Neural cell (in vitro differentiated cells): ENCODE measurements around the gene INHBC. TPM values are rescaled to one million over a fixed set of nuclear protein-coding genes. Genes with fewer than 3 reads are reported as not detected.
"Not testable (repeated sequence)": the region's sequence is repeated elsewhere in the genome, so short reads cannot be mapped to it uniquely, and the experiment has no call there.

Experiments
- H2AFZ ChIP-seq: fragments of 200-600, 300-800 bp; sonication (generic), shearing (Covaris generic); 2 replicates; pipeline ENCODE4 v1.6.0; 2014; ENCODE audit warnings: low read depth, mild to moderate bottlenecking, antibody characterized with exemption, low read length, moderate library complexity
- H3F3A ChIP-seq: fragments of 200-600 bp; shearing (Covaris generic); 2 replicates; pipeline ENCODE4 v1.6.1; 2016; ENCODE audit warnings: mild to moderate bottlenecking, moderate library complexity, mixed read lengths, antibody characterized with exemption, low read length; ENCODE audit not compliant: insufficient read depth, poor library complexity, severe bottlenecking
- H3K27ac ChIP-seq: fragments of 200-600, 300-800 bp; sonication (generic), shearing (Covaris generic); 2 replicates; pipeline ENCODE4 v1.5.1; 2014; ENCODE audit warnings: mild to moderate bottlenecking, low read length, moderate library complexity
- H3K27me3 ChIP-seq: fragments of 300-800, 200-600 bp; sonication (generic), shearing (Covaris generic); 2 replicates; pipeline ENCODE4 v1.6.0; 2014; ENCODE audit warnings: mild to moderate bottlenecking, low read depth, low read length, moderate library complexity; ENCODE audit not compliant: insufficient read depth
- H3K36me3 ChIP-seq: fragments of 300-800, 200-600 bp; sonication (generic), shearing (Covaris generic); 2 replicates; pipeline ENCODE4 v1.5.1; 2014; ENCODE audit warnings: mild to moderate bottlenecking, antibody characterized with exemption, low read length, moderate library complexity; ENCODE audit not compliant: insufficient read depth
- H3K4me2 ChIP-seq: fragments of 300-800, 200-600 bp; sonication (generic), shearing (Covaris generic); 2 replicates; pipeline ENCODE4 v1.6.0; 2014; ENCODE audit warnings: mild to moderate bottlenecking, low read length
- H3K4me3 ChIP-seq: fragments of 300-800, 200-600 bp; sonication (generic), shearing (Covaris generic); 2 replicates; pipeline ENCODE4 v1.5.1; 2014; ENCODE audit warnings: mild to moderate bottlenecking, low read length, moderate library complexity
- H3K79me2 ChIP-seq: fragments of 200-600 bp; shearing (Covaris generic); replicated peaks from 2 replicates; pipeline ENCODE4 v1.6.0; 2014; ENCODE audit warnings: mild to moderate bottlenecking, low read length, moderate library complexity; ENCODE audit not compliant: insufficient read depth
- H3K9ac ChIP-seq: fragments of 300-800, 200-600 bp; sonication (generic), shearing (Covaris generic); 2 replicates; pipeline ENCODE4 v1.6.1; 2016; ENCODE audit warnings: mild to moderate bottlenecking, low read length, mixed read lengths
- H3K9me2 ChIP-seq: fragments of 200-600 bp; shearing (Covaris generic); 2 replicates; pipeline ENCODE4 v1.6.1; 2016; ENCODE audit warnings: mild to moderate bottlenecking, low read length, mixed read lengths; ENCODE audit not compliant: insufficient read depth
- H3K9me3 ChIP-seq: fragments of 200-600, 300-800 bp; sonication (generic), shearing (Covaris generic); 2 replicates; pipeline ENCODE4 v1.6.1; 2016; ENCODE audit warnings: mild to moderate bottlenecking, mixed run types, low read length, moderate library complexity, mixed read lengths
- H4K20me1 ChIP-seq: fragments of 200-600 bp; shearing (Covaris generic); 2 replicates; pipeline ENCODE4 v1.6.1; 2016; ENCODE audit warnings: mild to moderate bottlenecking, mixed run types; ENCODE audit not compliant: insufficient read depth
- EP300 ChIP-seq: fragments of 450-650 bp; conservative IDR thresholded peaks from 2 replicates; pipeline ENCODE4 v1.6.1; 2014; ENCODE audit warnings: antibody characterized with exemption, mild to moderate bottlenecking, moderate library complexity; ENCODE audit not compliant: poor library complexity, severe bottlenecking
- EZH2 ChIP-seq: fragments of 200-600, 300-800 bp; shearing (Covaris generic), sonication (generic); IDR thresholded peaks from 2 replicates; pipeline ENCODE4 v1.6.1; 2014; ENCODE audit warnings: antibody characterized with exemption, low read length, borderline replicate concordance, mild to moderate bottlenecking; ENCODE audit not compliant: insufficient read depth, poor library complexity, severe bottlenecking
- MXI1 ChIP-seq: fragments of 450-650 bp; conservative IDR thresholded peaks from 2 replicates; pipeline ENCODE4 v1.6.1; 2014; ENCODE audit warnings: antibody characterized with exemption, mild to moderate bottlenecking; ENCODE audit not compliant: poor library complexity, severe bottlenecking
- POLR2AphosphoS5 ChIP-seq: IDR thresholded peaks from 2 replicates; pipeline ENCODE4 v1.6.1; 2012
- RAD21 ChIP-seq: fragments of 450-650 bp; conservative IDR thresholded peaks from 2 replicates; pipeline ENCODE4 v1.6.1; 2014; ENCODE audit warnings: antibody characterized with exemption, mild to moderate bottlenecking, moderate library complexity
- SMC3 ChIP-seq: fragments of 450-650 bp; conservative IDR thresholded peaks from 2 replicates; pipeline ENCODE4 v1.6.1; 2014; ENCODE audit warnings: antibody characterized with exemption, mild to moderate bottlenecking, moderate library complexity; ENCODE audit not compliant: poor library complexity
- TAF1 ChIP-seq: IDR thresholded peaks from 2 replicates; pipeline ENCODE4 v1.6.1; 2012; ENCODE audit warnings: low read depth
- polyA plus RNA-seq: library from polyadenylated mRNA; depleted of rRNA; stranded (reverse); fragments of >200 nt; gene quantifications from 2 replicates; pipeline ENCODE4 v1.2.3, GENCODE V29; 2014
- TF ChIP-seq, protein P1 (sequence below): fragments of 450-650 bp; IDR thresholded peaks from 2 replicates; pipeline ENCODE4 v1.5.1; 2014; ENCODE audit warnings: antibody characterized with exemption, mild to moderate bottlenecking, moderate library complexity; ENCODE audit not compliant: poor library complexity, severe bottlenecking
- TF ChIP-seq, protein P2 (sequence below): IDR thresholded peaks from 2 replicates; pipeline ENCODE4 v1.6.1; 2012; ENCODE audit warnings: borderline replicate concordance

INHBC gene
- polyA plus RNA-seq, 1 donor from 2014 or later: not detected

DNA sequence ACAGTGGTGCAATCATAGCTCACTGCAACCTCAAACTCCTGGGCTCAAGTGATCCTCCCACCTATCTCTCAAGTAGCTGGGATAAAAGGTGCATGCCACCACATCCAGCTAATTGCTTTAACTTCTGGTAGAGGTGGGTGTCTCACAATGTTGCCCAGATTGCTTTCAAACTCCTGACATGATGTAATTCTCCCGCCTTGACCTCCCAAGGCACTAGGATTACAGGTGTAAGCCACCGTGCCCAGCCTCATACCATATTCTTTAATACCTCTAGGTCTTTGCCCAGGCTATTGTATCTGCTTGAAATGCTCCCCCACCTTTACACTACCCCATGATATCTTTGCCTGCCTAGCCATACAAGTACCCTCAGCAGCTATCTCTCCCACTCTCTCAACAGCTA, 15.1 kb upstream of the INHBC start:
- no peak overlapping the region for H3K4me3 ChIP-seq

DNA sequence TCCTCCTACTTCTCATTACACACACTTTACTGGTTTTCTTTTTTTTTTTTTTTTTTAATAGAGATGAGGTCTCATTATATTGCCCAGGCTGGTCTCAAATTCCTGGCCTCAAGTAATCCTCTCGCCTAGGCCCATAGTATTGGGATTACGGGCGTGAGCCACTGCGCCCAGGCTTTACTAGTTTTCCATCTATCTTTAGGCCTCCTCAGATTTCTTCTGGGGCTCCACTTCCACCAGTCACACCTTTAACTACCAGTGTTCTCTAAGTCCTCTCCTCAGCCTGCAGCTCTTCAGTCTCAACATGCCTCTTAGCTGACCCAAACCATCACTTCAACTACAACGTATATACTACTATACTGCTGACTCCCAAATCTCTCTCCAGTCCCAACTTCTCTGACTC, 14.1 kb upstream of the INHBC start:
- Histone ChIP-seq H3K27ac (no peak overlapping the region), H3K27me3 (no peaks in the 10 kb centered on the region), H3K9me2 (no peaks in the 10 kb centered on the region), H3K4me3 (no peak overlapping the region), H3K79me2 (peaks cover 10% of the 10 kb centered on the region), H2AFZ (no peak overlapping the region), H3K4me2 (no peak overlapping the region), H3K36me3 (no peaks in the 10 kb centered on the region), H3F3A (no peaks in the 10 kb centered on the region), H3K9me3 (no peaks in the 10 kb centered on the region), H3K9ac (no peak overlapping the region), H4K20me1 (no peaks in the 10 kb centered on the region)
- TF ChIP-seq, protein P1, sequence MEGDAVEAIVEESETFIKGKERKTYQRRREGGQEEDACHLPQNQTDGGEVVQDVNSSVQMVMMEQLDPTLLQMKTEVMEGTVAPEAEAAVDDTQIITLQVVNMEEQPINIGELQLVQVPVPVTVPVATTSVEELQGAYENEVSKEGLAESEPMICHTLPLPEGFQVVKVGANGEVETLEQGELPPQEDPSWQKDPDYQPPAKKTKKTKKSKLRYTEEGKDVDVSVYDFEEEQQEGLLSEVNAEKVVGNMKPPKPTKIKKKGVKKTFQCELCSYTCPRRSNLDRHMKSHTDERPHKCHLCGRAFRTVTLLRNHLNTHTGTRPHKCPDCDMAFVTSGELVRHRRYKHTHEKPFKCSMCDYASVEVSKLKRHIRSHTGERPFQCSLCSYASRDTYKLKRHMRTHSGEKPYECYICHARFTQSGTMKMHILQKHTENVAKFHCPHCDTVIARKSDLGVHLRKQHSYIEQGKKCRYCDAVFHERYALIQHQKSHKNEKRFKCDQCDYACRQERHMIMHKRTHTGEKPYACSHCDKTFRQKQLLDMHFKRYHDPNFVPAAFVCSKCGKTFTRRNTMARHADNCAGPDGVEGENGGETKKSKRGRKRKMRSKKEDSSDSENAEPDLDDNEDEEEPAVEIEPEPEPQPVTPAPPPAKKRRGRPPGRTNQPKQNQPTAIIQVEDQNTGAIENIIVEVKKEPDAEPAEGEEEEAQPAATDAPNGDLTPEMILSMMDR: no peak
- TF ChIP-seq EP300: no peak
- no peak for TF ChIP-seq SMC3
- no peak for TF ChIP-seq POLR2AphosphoS5
- TF ChIP-seq EZH2: no peak
- TF ChIP-seq TAF1: no peak
- TF ChIP-seq, protein P2, sequence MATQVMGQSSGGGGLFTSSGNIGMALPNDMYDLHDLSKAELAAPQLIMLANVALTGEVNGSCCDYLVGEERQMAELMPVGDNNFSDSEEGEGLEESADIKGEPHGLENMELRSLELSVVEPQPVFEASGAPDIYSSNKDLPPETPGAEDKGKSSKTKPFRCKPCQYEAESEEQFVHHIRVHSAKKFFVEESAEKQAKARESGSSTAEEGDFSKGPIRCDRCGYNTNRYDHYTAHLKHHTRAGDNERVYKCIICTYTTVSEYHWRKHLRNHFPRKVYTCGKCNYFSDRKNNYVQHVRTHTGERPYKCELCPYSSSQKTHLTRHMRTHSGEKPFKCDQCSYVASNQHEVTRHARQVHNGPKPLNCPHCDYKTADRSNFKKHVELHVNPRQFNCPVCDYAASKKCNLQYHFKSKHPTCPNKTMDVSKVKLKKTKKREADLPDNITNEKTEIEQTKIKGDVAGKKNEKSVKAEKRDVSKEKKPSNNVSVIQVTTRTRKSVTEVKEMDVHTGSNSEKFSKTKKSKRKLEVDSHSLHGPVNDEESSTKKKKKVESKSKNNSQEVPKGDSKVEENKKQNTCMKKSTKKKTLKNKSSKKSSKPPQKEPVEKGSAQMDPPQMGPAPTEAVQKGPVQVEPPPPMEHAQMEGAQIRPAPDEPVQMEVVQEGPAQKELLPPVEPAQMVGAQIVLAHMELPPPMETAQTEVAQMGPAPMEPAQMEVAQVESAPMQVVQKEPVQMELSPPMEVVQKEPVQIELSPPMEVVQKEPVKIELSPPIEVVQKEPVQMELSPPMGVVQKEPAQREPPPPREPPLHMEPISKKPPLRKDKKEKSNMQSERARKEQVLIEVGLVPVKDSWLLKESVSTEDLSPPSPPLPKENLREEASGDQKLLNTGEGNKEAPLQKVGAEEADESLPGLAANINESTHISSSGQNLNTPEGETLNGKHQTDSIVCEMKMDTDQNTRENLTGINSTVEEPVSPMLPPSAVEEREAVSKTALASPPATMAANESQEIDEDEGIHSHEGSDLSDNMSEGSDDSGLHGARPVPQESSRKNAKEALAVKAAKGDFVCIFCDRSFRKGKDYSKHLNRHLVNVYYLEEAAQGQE: no peak
- no peak for TF ChIP-seq MXI1
- no peak for TF ChIP-seq RAD21

More for the DNA sequence above, 15.1 kb upstream of the INHBC start:
- peaks cover 6% of the 10 kb centered on the region for H3K79me2 ChIP-seq
- no peak overlapping the region for H3K9ac ChIP-seq
- no peaks in the 10 kb centered on the region for H3K9me2 ChIP-seq
- H2AFZ ChIP-seq: no peak overlapping the region
- no peaks in the 10 kb centered on the region for H3F3A ChIP-seq
- H3K27me3 ChIP-seq: no peaks in the 10 kb centered on the region
- H3K9me3 ChIP-seq: no peaks in the 10 kb centered on the region
- no peaks in the 10 kb centered on the region for H3K36me3 ChIP-seq
- H4K20me1 ChIP-seq: no peaks in the 10 kb centered on the region
- TF ChIP-seq EP300 (no peak), MXI1 (no peak), SMC3 (no peak), TAF1 (no peak), EZH2 (no peak), POLR2AphosphoS5 (no peak), RAD21 (no peak)
- TF ChIP-seq, protein P2: no peak
- TF ChIP-seq, protein P1: no peak
- no peak overlapping the region for H3K27ac ChIP-seq
- no peak overlapping the region for H3K4me2 ChIP-seq

DNA sequence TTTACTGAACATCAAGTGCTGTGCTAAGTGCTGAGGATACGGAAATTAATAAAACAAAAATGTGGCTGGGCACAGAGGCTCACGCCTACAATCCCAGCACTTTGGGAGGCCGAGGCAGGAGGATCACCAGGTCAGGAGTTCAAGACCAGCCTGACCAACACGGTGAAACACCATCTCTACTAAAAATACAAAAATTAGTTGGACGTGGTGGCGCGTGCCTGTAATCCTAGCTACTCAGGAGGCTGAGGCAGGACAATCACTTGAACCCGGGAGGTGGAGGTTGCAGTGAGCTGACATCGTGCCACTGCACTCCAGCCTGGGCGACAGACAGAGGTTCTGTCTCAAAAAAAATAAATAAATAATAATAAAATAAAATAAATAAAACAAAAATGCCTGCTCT, 7.6 kb upstream of the INHBC start:
- H3K4me2 ChIP-seq, H3K9ac ChIP-seq, H2AFZ ChIP-seq, H4K20me1 ChIP-seq, H3K9me3 ChIP-seq, H3K4me3 ChIP-seq, H3K36me3 ChIP-seq, H3K27ac ChIP-seq, H3F3A ChIP-seq, H3K27me3 ChIP-seq, H3K9me2 ChIP-seq: not testable (repeated sequence)
- peaks cover 20% of the 10 kb centered on the region for H3K79me2 ChIP-seq
